Adrenal gland (tissue), 5 donors: ENCODE results near the gene DIS3L.

ENCODE experiments used
- CTCF ChIP-seq, 6 experiments: fragments of 450-650 bp in 4 of 6; fragments of 200-600 bp in 2 of 6; sonication (generic) in 1 of 6; IDR thresholded peaks; 1 replicate in 5 of 6; 2 replicates in 1 of 6; pipeline versions ENCODE4 v1.5.1 to v1.8.0; 2016 to 2021; ENCODE audit warnings: antibody characterized with exemption in 6 of 6, mild to moderate bottlenecking in 2 of 6, moderate library complexity in 1 of 6
- POLR2A ChIP-seq, 2 donors: fragments of 450-650 bp; IDR thresholded peaks; one replicate each; pipeline ENCODE4 v1.6.1; 2017; ENCODE audit warnings: antibody characterized with exemption in 2 of 2, mild to moderate bottlenecking in 2 of 2, moderate library complexity in 1 of 2
- donor health status: DM: no; HTN: no; CAD: no.

GRCh38 chr15:66254089-66254950 is 39.0 kb upstream of the DIS3L start:
- TF ChIP-seq CTCF (IDR thresholded peaks at IDR 0.05) (no peak), POLR2A (IDR thresholded peaks at IDR 0.05) (no peak)
